ENCODE data around the gene TMEM208.

DNA sequence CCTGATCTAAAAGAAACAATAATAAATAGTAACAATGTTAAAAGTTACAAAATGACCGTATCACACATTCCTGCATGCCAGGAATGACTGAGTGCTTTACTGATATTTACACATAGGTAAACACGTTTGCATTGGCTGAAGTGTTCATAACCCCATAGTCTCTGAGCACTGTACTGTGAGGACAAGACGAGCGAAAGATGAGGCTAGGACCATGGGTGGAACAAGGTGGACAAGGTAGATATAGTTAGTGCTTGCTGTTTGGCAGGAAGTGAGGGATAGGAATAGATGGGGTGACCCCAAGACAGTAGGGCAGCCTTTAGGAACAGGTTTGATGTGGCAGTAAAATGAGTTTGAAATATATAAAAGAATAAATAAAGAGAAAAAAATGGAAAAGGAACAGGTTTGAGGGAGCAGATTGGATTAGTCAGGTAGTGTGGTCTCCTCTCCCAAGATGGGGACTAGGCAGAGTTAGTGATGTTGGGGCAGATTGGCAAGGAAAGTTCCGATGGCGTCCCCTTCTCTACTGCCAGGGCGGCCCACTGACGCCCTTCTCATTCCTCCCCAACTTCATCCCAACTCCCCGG, 35.4 kb upstream of the TMEM208 start:
- TF ChIP-seq, protein P1, sequence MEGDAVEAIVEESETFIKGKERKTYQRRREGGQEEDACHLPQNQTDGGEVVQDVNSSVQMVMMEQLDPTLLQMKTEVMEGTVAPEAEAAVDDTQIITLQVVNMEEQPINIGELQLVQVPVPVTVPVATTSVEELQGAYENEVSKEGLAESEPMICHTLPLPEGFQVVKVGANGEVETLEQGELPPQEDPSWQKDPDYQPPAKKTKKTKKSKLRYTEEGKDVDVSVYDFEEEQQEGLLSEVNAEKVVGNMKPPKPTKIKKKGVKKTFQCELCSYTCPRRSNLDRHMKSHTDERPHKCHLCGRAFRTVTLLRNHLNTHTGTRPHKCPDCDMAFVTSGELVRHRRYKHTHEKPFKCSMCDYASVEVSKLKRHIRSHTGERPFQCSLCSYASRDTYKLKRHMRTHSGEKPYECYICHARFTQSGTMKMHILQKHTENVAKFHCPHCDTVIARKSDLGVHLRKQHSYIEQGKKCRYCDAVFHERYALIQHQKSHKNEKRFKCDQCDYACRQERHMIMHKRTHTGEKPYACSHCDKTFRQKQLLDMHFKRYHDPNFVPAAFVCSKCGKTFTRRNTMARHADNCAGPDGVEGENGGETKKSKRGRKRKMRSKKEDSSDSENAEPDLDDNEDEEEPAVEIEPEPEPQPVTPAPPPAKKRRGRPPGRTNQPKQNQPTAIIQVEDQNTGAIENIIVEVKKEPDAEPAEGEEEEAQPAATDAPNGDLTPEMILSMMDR (IDR thresholded peaks at IDR 0.05; ENCODE audit: insufficient read depth, low read depth, low read length) = no peak
- TF ChIP-seq EZH2 (IDR thresholded peaks at IDR 0.05; ENCODE audit: insufficient read depth, low read length) = no peak
